OCI-LY7 (cell line): ENCODE results near the gene INTS1. TPM values are rescaled to one million over a fixed set of nuclear protein-coding genes. Genes with fewer than 3 reads are reported as not detected.

ENCODE experiments used
- BruUV-seq: library from RNA; stranded (reverse); fragments of 400-500 nt; replicated peaks from 2 replicates; lab custom pipeline; 2021; lab: Mats Ljungman, UMichigan
- CTCF ChIA-PET: fragments of 300-600 bp; sonication (Branson Sonifier 250); formaldehyde crosslinking; loops from one replicate; lab custom pipeline; 2022; ENCODE audit warnings: antibody characterized with exemption; ENCODE audit not compliant: unreplicated experiment; lab: Charles Lee
- POLR2A ChIA-PET: fragments of 300-600 bp; sonication (Branson Sonifier 250); formaldehyde crosslinking; loops from one replicate; lab custom pipeline; 2022; ENCODE audit warnings: antibody characterized with exemption; lab: Charles Lee
- DNase-seq: peaks from one replicate; pipeline ENCODE4 v3.0.0-alpha.2; 2015; ENCODE audit warnings: low spot score
- H2AFZ ChIP-seq: fragments of 200-600 bp; sonication (generic), shearing (Covaris generic); 2 replicates; pipeline ENCODE4 v1.6.1; 2014; ENCODE audit warnings: mild to moderate bottlenecking, antibody characterized with exemption, low read length, moderate library complexity
- H3K27ac ChIP-seq: fragments of 200-600 bp; sonication (generic); 2 replicates; pipeline ENCODE4 v1.5.1; 2014; ENCODE audit warnings: mixed run types, low read depth, mild to moderate bottlenecking, moderate library complexity, low read length, inconsistent platforms; ENCODE audit not compliant: poor library complexity, severe bottlenecking
- H3K36me3 ChIP-seq: fragments of 200-600 bp; sonication (generic); 2 replicates; pipeline ENCODE4 v1.6.1; 2014; ENCODE audit warnings: mild to moderate bottlenecking, antibody characterized with exemption, low read length, moderate library complexity, mixed read lengths; ENCODE audit not compliant: insufficient read depth
- H3K4me1 ChIP-seq: fragments of 200-600 bp; sonication (generic); 2 replicates; pipeline ENCODE4 v1.5.1; 2014; ENCODE audit warnings: mild to moderate bottlenecking, low read length; ENCODE audit not compliant: insufficient read depth, poor library complexity, severe bottlenecking
- H3K4me2 ChIP-seq: fragments of 200-600 bp; sonication (generic); 2 replicates; pipeline ENCODE4 v1.6.1; 2014; ENCODE audit warnings: mild to moderate bottlenecking, low read length
- H3K4me3 ChIP-seq: fragments of 200-600 bp; sonication (generic); 2 replicates; pipeline ENCODE4 v1.5.1; 2014; ENCODE audit warnings: mild to moderate bottlenecking, low read depth, low read length; ENCODE audit not compliant: poor library complexity, severe bottlenecking
- H3K79me2 ChIP-seq: fragments of 200-600 bp; sonication (generic); 2 replicates; pipeline ENCODE4 v1.6.1; 2016; ENCODE audit warnings: low read depth, mild to moderate bottlenecking, low read length, moderate library complexity, mixed read lengths; ENCODE audit not compliant: insufficient read depth
- H3K9me2 ChIP-seq: fragments of 200-600 bp; sonication (generic); 2 replicates; pipeline ENCODE4 v1.6.1; 2016; ENCODE audit warnings: mild to moderate bottlenecking, low read length, mixed read lengths; ENCODE audit not compliant: insufficient read depth
- H3K9me3 ChIP-seq: fragments of 200-600 bp; sonication (generic); 2 replicates; pipeline ENCODE4 v1.6.1; 2014; ENCODE audit warnings: mild to moderate bottlenecking, mixed run types, low read length, mixed read lengths
- H4K20me1 ChIP-seq: fragments of 200-600 bp; sonication (generic); 2 replicates; pipeline ENCODE4 v1.6.1; 2014; ENCODE audit warnings: mild to moderate bottlenecking, antibody characterized with exemption, low read length, moderate library complexity, mixed read lengths; ENCODE audit not compliant: insufficient read depth
- EZH2phosphoT487 ChIP-seq: fragments of 200-600 bp; sonication (generic); IDR thresholded peaks from 2 replicates; pipeline ENCODE4 v1.6.1; 2018; ENCODE audit warnings: low read depth, borderline replicate concordance, mild to moderate bottlenecking, mixed run types, antibody characterized with exemption, low read length, moderate library complexity, mixed read lengths
- intact Hi-C: fragments of 100-400 bp; cut with micrococcal nuclease; formaldehyde crosslinking; loops from one replicate; pipeline ENCODE4 v1.10.0; 2022; ENCODE audit not compliant: unreplicated experiment
- total RNA-seq, 2 experiments: library from RNA; depleted of rRNA in 1 of 2; stranded (reverse); fragments of >200 nt in 1 of 2; shearing (Covaris generic) in 1 of 2; gene quantifications; 2 replicates each; pipeline ENCODE4 v1.2.3, GENCODE V29; 2014 to 2022
- TF ChIP-seq, protein P1 (sequence below): fragments of 200-600 bp; sonication (generic); conservative IDR thresholded peaks from 2 replicates; pipeline ENCODE4 v1.5.1; 2014; ENCODE audit warnings: mild to moderate bottlenecking, antibody characterized with exemption, low read length, moderate library complexity, mixed read lengths

The INTS1 gene
- total RNA-seq, 2 experiments from 2014 or later: 83.6 to 188 TPM

DNA sequence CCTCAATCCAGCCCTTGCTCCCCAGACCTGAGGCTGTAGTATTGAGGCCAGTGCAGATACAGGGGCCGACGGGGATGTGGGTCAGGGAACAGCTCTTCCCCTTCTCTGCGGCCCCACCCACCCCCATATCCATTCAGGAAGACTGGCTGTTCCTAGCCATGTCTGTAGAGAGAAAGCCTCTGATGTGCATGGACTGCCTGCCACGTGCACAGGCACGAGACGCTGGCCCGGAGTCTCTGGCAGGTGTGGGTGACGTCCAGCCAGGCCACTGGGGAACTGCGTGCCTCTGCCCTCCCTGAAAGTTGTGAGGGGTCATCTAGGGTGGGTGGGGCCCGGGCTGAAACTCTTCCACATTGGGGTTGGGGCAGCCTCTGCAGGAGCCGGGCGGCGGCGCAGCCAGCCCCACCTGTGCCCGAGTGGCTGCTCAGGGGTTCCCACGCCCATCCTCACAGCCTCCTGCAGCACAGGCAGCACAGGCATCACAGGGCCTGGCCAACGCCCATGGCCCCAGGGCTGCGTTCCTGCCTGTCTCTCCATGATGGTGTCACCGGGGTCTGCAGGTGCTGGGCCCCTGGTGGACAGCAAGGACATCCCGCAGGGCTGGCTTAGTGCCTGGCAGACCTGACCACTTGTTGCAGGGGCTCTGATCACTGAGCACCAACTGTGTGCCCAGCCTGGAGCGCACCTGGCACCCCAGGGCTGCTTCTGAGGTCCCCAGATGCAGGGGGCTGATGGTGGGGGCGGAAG is 72.4 kb downstream of the INTS1 start:
- H3K4me2 ChIP-seq: no peak overlapping the region
- no peaks in the 10 kb centered on the region for H3K9me2 ChIP-seq
- H2AFZ ChIP-seq: no peak overlapping the region
- H3K79me2 ChIP-seq: no peaks in the 10 kb centered on the region
- CTCF ChIA-PET: interaction anchor here (0.6 kb wide), 1 partner anchor 12 kb away, joined by 4 read pairs; no protein-coding TSS in a partner anchor
- no peak overlapping the region for H3K27ac ChIP-seq
- intact Hi-C loops: no loop called here
- no peak for TF ChIP-seq EZH2phosphoT487
- POLR2A ChIA-PET: no interaction called here
- H3K9me3 ChIP-seq: no peaks in the 10 kb centered on the region
- H3K4me1 ChIP-seq: no peaks in the 10 kb centered on the region
- no peak for DNase-seq
- no TSS peak for BruUV-seq
- H4K20me1 ChIP-seq: no peaks in the 10 kb centered on the region
- H3K4me3 ChIP-seq: no peak overlapping the region
- H3K36me3 ChIP-seq: no peaks in the 10 kb centered on the region

DNA sequence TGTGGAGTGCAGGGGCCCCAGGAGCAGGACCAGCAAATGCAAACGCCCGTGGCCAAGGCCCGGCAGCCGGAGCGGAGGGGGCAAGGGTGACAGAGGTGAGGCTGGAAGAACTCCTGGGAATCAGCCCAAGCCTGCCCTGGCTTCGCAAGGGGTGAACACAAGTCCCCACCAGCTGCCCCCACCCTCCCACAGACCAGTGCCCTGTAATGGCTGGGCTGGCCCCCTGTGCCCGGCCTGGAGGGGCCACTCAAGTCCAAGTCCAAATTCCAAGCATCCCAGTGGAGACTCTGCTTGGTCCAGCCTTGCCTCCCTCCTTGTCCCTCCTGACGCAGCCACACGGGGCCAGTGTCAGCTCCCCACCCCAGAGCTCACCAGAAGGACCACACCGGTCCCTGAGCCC is 73.0 kb downstream of the INTS1 start:
- Histone ChIP-seq H3K4me3 (no peak overlapping the region), H3K4me1 (no peaks in the 10 kb centered on the region), H3K9me3 (no peaks in the 10 kb centered on the region), H2AFZ (no peak overlapping the region), H3K36me3 (no peaks in the 10 kb centered on the region), H3K4me2 (no peak overlapping the region), H3K9me2 (no peaks in the 10 kb centered on the region), H4K20me1 (no peaks in the 10 kb centered on the region), H3K27ac (no peak overlapping the region), H3K79me2 (no peaks in the 10 kb centered on the region)
- BruUV-seq: no TSS peak
- no peak for DNase-seq
- ChIA-PET POLR2A (interaction anchor here (0.5 kb wide), 1 partner anchor 41 kb away, joined by 3 read pairs; no protein-coding TSS in a partner anchor), CTCF (no interaction called here)
- intact Hi-C loops: no loop called here
- no peak for TF ChIP-seq EZH2phosphoT487
- TF ChIP-seq, protein P1, sequence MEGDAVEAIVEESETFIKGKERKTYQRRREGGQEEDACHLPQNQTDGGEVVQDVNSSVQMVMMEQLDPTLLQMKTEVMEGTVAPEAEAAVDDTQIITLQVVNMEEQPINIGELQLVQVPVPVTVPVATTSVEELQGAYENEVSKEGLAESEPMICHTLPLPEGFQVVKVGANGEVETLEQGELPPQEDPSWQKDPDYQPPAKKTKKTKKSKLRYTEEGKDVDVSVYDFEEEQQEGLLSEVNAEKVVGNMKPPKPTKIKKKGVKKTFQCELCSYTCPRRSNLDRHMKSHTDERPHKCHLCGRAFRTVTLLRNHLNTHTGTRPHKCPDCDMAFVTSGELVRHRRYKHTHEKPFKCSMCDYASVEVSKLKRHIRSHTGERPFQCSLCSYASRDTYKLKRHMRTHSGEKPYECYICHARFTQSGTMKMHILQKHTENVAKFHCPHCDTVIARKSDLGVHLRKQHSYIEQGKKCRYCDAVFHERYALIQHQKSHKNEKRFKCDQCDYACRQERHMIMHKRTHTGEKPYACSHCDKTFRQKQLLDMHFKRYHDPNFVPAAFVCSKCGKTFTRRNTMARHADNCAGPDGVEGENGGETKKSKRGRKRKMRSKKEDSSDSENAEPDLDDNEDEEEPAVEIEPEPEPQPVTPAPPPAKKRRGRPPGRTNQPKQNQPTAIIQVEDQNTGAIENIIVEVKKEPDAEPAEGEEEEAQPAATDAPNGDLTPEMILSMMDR: no peak

DNA sequence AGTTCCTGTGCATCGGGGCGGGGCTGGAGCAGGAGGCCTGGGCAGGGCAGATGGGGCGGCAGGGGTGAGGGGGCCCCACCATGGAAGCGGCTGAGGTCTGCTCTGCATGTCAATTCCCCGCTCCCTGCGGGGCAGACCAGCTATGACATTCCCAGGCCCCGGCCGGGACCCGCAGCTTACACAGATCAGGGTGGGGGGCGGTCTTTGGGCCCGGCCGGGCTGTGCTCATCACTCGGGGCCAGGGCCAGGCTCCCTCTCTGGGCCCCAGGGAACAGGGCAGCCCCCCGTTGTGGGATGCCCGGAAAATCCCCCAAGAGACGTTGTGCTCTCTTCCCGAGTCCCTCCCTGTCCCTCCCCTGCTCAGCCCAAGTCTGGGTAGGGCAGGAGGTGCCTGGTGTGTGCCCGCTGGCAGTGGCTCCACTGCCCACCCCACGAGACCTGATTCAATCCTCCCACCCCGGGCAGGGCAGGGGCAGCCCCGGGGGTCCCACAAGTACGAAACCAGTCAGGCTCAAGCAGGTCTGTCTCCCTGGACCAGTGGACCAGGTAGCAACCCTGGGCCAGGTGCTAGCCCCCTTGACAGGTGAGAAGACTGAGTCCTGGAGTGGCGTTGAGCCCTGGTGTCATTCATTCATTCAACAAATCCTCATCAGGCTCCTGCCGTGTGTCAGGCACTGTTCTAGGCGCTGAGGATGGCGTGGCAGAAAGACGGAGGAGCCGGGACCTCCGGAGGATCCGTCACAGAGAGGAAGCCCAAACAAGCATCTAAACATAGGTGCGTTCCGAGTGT is 73.9 kb downstream of the INTS1 start:
- Histone ChIP-seq H3K9me2 (no peaks in the 10 kb centered on the region), H3K27ac (no peak overlapping the region), H3K36me3 (no peaks in the 10 kb centered on the region), H4K20me1 (no peaks in the 10 kb centered on the region), H3K4me1 (no peaks in the 10 kb centered on the region), H3K4me2 (no peak overlapping the region), H3K79me2 (no peaks in the 10 kb centered on the region), H3K4me3 (no peak overlapping the region), H3K9me3 (no peaks in the 10 kb centered on the region), H2AFZ (no peak overlapping the region)
- intact Hi-C loops: no loop called here
- no TSS peak for BruUV-seq
- no peak for DNase-seq
- TF ChIP-seq, protein P1: no peak
- TF ChIP-seq EZH2phosphoT487: no peak
- ChIA-PET CTCF (no interaction called here), POLR2A (interaction anchor here (0.6 kb wide), 1 partner anchor 229 kb away, joined by 6 read pairs; no protein-coding TSS in a partner anchor)
